K562 (cell line): ENCODE measurements around the gene MMAB. TPM values are rescaled to one million over a fixed set of nuclear protein-coding genes. Genes with fewer than 3 reads are reported as not detected.

Source experiments
- CBX8 ChIP-seq: fragments of 200-600 bp; sonication (generic); IDR thresholded peaks from 2 replicates; pipeline ENCODE4 v1.6.1; 2012; ENCODE audit warnings: borderline replicate concordance, mixed run types, low read depth, mild to moderate bottlenecking, moderate library complexity, mixed read lengths, low read length, control low read depth, inconsistent platforms; ENCODE audit not compliant: poor library complexity, severe bottlenecking; ENCODE audit errors: extremely low read depth
- COPS2 ChIP-seq: fragments of 450-650 bp; conservative IDR thresholded peaks from 2 replicates; pipeline ENCODE4 v1.6.1; 2016; ENCODE audit warnings: mild to moderate bottlenecking, moderate library complexity
- CREB1 ChIP-seq, 2 experiments: sonication (generic) in 1 of 2; formaldehyde crosslinking in 1 of 2; IDR thresholded peaks; 2 replicates each; pipeline versions ENCODE4 v1.6.1 to v1.8.0; 2012 to 2022; ENCODE audit warnings: inconsistent platforms in 1 of 2, mild to moderate bottlenecking in 1 of 2, missing genetic modification reagents in 1 of 2, moderate library complexity in 1 of 2
- HIVEP1 ChIP-seq: fragments of 250-450 bp; sonication (Bioruptor Pico); IDR thresholded peaks from 2 replicates; pipeline ENCODE4 v1.4.0; 2020; ENCODE audit warnings: mild to moderate bottlenecking
- NRF1 ChIP-seq, 2 experiments: fragments of 450-650 bp; IDR thresholded peaks in 1 of 2; conservative IDR thresholded peaks in 1 of 2; 2 replicates each; pipeline ENCODE4 v1.6.1; 2014; ENCODE audit warnings: mild to moderate bottlenecking in 2 of 2
- POU5F1 ChIP-seq: fragments of 150-350 bp; IDR thresholded peaks from 2 replicates; pipeline ENCODE4 v1.6.1; 2014; ENCODE audit warnings: borderline replicate concordance, low read length, low read depth, mild to moderate bottlenecking; ENCODE audit not compliant: partially characterized antibody
- RB1 ChIP-seq: fragments of 450-650 bp; IDR thresholded peaks from 2 replicates; pipeline ENCODE4 v1.6.1; 2017; ENCODE audit warnings: low read depth, mild to moderate bottlenecking
- SMARCA5 ChIP-seq: fragments of 450-650 bp; IDR thresholded peaks from 2 replicates; pipeline ENCODE4 v1.6.1; 2016
- ZFX ChIP-seq: sonication (generic); formaldehyde crosslinking; IDR thresholded peaks from 2 replicates; pipeline ENCODE4 v1.8.0; 2022; ENCODE audit warnings: mild to moderate bottlenecking, missing genetic modification reagents, moderate library complexity
- ZNF217 ChIP-seq: sonication (generic); formaldehyde crosslinking; IDR thresholded peaks from 2 replicates; pipeline ENCODE4 v1.8.0; 2022; ENCODE audit warnings: mild to moderate bottlenecking, missing genetic modification reagents
- ZNF586 ChIP-seq: fragments of 450-650 bp; formaldehyde crosslinking; conservative IDR thresholded peaks from 2 replicates; pipeline ENCODE4 v1.4.0; 2020; ENCODE audit warnings: mild to moderate bottlenecking, moderate library complexity
- polyA plus RNA-seq, 8 experiments: library from polyadenylated mRNA; depleted of rRNA in 4 of 8; stranded (reverse) in 5 of 8; unstranded in 3 of 8; fragments of >200 nt; fragmentation: Nextera tagmentation in 2 of 8; fragmentation: Illumina TruSeq in 1 of 8; extraction: Ambion mirVana in 2 of 8; extraction: Trizol in 1 of 8; gene quantifications; 2 replicates each; pipeline versions ENCODE4 v1.2.1 to v1.2.3, GENCODE V29; 2011 to 2014; ENCODE audit warnings: inconsistent platforms in 1 of 8, missing spikeins in 1 of 8
- total RNA-seq, 7 experiments: library from RNA; depleted of rRNA in 6 of 7; stranded (reverse); fragments of >200 nt in 6 of 7; fragmentation: Illumina TruSeq in 2 of 7; extraction: Trizol in 2 of 7; gene quantifications; 2 replicates each; pipeline versions ENCODE4 v1.2.1 to v1.2.3, GENCODE V29; 2011 to 2021; ENCODE audit warnings: low replicate concordance in 1 of 7
- TF ChIP-seq, protein P1 (sequence below): fragments of 450-650 bp; IDR thresholded peaks from 2 replicates; pipeline ENCODE4 v1.6.1; 2016
- TF ChIP-seq, protein P2 (sequence below): fragments of 150-350 bp; IDR thresholded peaks from 2 replicates; pipeline ENCODE4 v1.6.1; 2014; ENCODE audit warnings: low read depth, mild to moderate bottlenecking, low read length, borderline replicate concordance
- TF ChIP-seq, protein P3 (sequence below), 3 experiments: IDR thresholded peaks in 2 of 3; conservative IDR thresholded peaks in 1 of 3; 2 replicates each; pipeline ENCODE4 v1.5.1; 2011 to 2012; ENCODE audit warnings: low read length in 3 of 3, mild to moderate bottlenecking in 3 of 3, control low read depth in 2 of 3, improper control_type of control experiment in 1 of 3, inconsistent platforms in 1 of 3, low read depth in 1 of 3, mixed read lengths in 1 of 3, moderate library complexity in 1 of 3; ENCODE audit not compliant: insufficient read depth in 2 of 3
- TF ChIP-seq, protein P4 (sequence below): fragments of 200-800 bp; sonication (Bioruptor generic); IDR thresholded peaks from 2 replicates; pipeline ENCODE4 v1.6.1; 2017; ENCODE audit warnings: missing genetic modification characterization, missing compliant biosample characterization
- TF ChIP-seq, protein P5 (sequence below): sonication (generic); formaldehyde crosslinking; IDR thresholded peaks from 2 replicates; pipeline ENCODE4 v1.8.0; 2022; ENCODE audit warnings: mild to moderate bottlenecking, missing genetic modification reagents

MMAB gene
- total and polyA plus RNA-seq, 9 of the 15 experiments (the other 6 are each of a cell fraction or from before 2014, with no cell fraction given) = 9.5 to 76.1 (median 46.2) TPM

DNA sequence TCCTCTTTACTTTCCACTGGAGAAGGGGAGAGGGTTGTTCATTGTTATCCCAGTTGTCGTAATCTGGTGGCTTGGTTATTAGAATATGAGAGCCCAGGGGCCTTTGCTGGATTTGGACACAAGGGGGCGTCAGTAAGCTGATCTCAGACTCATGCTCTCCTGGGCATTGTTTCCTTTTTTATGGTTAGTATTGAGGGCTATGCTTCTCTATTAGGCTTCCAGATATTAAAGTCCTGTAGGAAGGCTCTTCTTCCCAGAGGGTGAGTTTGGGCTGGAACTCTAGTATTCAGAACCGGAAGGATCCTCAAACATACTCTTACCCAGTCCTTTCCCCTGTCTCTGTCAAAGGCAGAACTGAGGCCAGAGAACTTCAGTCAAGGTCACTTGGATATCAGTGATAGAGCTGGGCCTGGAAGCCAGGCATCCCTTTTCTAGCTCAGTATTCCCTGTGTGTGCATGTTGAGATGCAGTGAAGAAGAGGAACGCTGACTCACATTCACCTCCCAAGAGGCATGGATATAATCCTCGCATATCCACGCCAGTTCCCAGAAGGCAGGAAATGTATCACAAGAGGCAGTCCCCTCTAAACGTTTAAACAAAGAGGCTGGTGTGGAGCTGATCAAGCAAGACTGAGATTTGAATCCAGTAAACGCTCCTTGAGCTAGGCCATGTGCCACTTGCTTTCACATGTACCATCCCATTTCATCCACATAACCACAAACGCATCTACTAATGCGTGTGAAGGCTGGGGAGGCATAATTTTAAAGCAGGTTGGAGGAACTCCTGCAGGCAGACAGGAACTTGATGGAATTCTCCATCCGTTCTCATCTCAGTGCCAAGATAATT, 54.3 kb downstream of the MMAB start (continued):
- TF ChIP-seq, protein P1, sequence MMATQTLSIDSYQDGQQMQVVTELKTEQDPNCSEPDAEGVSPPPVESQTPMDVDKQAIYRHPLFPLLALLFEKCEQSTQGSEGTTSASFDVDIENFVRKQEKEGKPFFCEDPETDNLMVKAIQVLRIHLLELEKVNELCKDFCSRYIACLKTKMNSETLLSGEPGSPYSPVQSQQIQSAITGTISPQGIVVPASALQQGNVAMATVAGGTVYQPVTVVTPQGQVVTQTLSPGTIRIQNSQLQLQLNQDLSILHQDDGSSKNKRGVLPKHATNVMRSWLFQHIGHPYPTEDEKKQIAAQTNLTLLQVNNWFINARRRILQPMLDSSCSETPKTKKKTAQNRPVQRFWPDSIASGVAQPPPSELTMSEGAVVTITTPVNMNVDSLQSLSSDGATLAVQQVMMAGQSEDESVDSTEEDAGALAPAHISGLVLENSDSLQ = no peak
- TF ChIP-seq HIVEP1 (CRISPR knock-in tag) (no peak), CREB1 (IDR thresholded peaks at IDR 0.05) (no peak), CREB1 (CRISPR knock-in tag; IDR thresholded peaks at IDR 0.05) (no peak), CBX8 (no peak), ZNF586 (CRISPR knock-in tag) (no peak), ZFX (CRISPR knock-in tag) (no peak), SMARCA5 (no peak), RB1 (0 out of 2 replicates have a peak, but pooled peaks have one; percentile 30), NRF1 (conservative IDR thresholded peaks at IDR 0.05 in 1 of 2, IDR thresholded peaks at IDR 0.05 in 1 of 2) (no peak), POU5F1 (no peak), ZNF217 (CRISPR knock-in tag) (no peak), COPS2 (no peak)
- TF ChIP-seq, protein P2, sequence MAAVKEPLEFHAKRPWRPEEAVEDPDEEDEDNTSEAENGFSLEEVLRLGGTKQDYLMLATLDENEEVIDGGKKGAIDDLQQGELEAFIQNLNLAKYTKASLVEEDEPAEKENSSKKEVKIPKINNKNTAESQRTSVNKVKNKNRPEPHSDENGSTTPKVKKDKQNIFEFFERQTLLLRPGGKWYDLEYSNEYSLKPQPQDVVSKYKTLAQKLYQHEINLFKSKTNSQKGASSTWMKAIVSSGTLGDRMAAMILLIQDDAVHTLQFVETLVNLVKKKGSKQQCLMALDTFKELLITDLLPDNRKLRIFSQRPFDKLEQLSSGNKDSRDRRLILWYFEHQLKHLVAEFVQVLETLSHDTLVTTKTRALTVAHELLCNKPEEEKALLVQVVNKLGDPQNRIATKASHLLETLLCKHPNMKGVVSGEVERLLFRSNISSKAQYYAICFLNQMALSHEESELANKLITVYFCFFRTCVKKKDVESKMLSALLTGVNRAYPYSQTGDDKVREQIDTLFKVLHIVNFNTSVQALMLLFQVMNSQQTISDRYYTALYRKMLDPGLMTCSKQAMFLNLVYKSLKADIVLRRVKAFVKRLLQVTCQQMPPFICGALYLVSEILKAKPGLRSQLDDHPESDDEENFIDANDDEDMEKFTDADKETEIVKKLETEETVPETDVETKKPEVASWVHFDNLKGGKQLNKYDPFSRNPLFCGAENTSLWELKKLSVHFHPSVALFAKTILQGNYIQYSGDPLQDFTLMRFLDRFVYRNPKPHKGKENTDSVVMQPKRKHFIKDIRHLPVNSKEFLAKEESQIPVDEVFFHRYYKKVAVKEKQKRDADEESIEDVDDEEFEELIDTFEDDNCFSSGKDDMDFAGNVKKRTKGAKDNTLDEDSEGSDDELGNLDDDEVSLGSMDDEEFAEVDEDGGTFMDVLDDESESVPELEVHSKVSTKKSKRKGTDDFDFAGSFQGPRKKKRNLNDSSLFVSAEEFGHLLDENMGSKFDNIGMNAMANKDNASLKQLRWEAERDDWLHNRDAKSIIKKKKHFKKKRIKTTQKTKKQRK = no peak
- TF ChIP-seq, protein P3, sequence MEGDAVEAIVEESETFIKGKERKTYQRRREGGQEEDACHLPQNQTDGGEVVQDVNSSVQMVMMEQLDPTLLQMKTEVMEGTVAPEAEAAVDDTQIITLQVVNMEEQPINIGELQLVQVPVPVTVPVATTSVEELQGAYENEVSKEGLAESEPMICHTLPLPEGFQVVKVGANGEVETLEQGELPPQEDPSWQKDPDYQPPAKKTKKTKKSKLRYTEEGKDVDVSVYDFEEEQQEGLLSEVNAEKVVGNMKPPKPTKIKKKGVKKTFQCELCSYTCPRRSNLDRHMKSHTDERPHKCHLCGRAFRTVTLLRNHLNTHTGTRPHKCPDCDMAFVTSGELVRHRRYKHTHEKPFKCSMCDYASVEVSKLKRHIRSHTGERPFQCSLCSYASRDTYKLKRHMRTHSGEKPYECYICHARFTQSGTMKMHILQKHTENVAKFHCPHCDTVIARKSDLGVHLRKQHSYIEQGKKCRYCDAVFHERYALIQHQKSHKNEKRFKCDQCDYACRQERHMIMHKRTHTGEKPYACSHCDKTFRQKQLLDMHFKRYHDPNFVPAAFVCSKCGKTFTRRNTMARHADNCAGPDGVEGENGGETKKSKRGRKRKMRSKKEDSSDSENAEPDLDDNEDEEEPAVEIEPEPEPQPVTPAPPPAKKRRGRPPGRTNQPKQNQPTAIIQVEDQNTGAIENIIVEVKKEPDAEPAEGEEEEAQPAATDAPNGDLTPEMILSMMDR (IDR thresholded peaks at IDR 0.05 in 2 of 3, conservative IDR thresholded peaks at IDR 0.05 in 1 of 3; ENCODE audit: insufficient read depth in 2 of 3, low read depth in 1 of 3, low read length in 3 of 3) = peak; percentile 78 to 88 (median 82)
- TF ChIP-seq, protein P4, sequence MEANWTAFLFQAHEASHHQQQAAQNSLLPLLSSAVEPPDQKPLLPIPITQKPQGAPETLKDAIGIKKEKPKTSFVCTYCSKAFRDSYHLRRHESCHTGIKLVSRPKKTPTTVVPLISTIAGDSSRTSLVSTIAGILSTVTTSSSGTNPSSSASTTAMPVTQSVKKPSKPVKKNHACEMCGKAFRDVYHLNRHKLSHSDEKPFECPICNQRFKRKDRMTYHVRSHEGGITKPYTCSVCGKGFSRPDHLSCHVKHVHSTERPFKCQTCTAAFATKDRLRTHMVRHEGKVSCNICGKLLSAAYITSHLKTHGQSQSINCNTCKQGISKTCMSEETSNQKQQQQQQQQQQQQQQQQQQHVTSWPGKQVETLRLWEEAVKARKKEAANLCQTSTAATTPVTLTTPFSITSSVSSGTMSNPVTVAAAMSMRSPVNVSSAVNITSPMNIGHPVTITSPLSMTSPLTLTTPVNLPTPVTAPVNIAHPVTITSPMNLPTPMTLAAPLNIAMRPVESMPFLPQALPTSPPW (CRISPR knock-in tag) = no peak
- TF ChIP-seq, protein P5, sequence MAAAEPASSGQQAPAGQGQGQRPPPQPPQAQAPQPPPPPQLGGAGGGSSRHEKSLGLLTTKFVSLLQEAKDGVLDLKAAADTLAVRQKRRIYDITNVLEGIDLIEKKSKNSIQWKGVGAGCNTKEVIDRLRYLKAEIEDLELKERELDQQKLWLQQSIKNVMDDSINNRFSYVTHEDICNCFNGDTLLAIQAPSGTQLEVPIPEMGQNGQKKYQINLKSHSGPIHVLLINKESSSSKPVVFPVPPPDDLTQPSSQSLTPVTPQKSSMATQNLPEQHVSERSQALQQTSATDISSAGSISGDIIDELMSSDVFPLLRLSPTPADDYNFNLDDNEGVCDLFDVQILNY (CRISPR knock-in tag) = no peak
